T-helper 1 cell (primary cell): ENCODE data around the gene COA5.

ENCODE experiments used
- DNase-seq, 5 donors: peaks; one replicate each; pipeline ENCODE4 v3.0.0-alpha.2; 2012 to 2020

The COA5 gene

GRCh38 chr2:98550165-98550564 lies 58.1 kb downstream of the COA5 start:
- no peak for DNase-seq
